ENCODE results near the gene IPPK. TPM values are rescaled to one million over a fixed set of nuclear protein-coding genes. Genes with fewer than 3 reads are reported as not detected.

Gene IPPK
- total and polyA plus RNA-seq, 3 donors from 2014 or later, result 21.0 to 25.0 (median 21.9) TPM

GRCh38 chr9:92680166-92681119, 10.5 kb upstream of the IPPK start:
- WGBS, 2 donors, result 74 to 82% methylated on average over 12 of the region's 12 CpGs
- Histone ChIP-seq H3K4me3 (no peak overlapping the region), H3K36me3 (ENCODE audit: low read depth, missing control alignments) (no peaks in the 10 kb centered on the region), H3K4me1 (no peaks in the 10 kb centered on the region), H3K9me3 (no peaks in the 10 kb centered on the region), H3K27me3 (no peaks in the 10 kb centered on the region), H3K27ac (no peak overlapping the region)
- no peak for TF ChIP-seq CTCF (IDR thresholded peaks at IDR 0.05)
- no peak for TF ChIP-seq POLR2A (IDR thresholded peaks at IDR 0.05)
- no peak for DNase-seq
- intact Hi-C loops (cut with DNase I; ENCODE audit: low total_unique reads), result no loop called here

GRCh38 chr9:92679413-92680165, 9.7 kb upstream of the IPPK start:
- TF ChIP-seq POLR2A (IDR thresholded peaks at IDR 0.05) (no peak), CTCF (IDR thresholded peaks at IDR 0.05) (no peak)
- no peak overlapping the region for H3K27ac ChIP-seq
- H3K36me3 ChIP-seq (ENCODE audit: low read depth, missing control alignments), result no peaks in the 10 kb centered on the region
- H3K27me3 ChIP-seq, result no peaks in the 10 kb centered on the region
- no peaks in the 10 kb centered on the region for H3K9me3 ChIP-seq
- no peak overlapping the region for H3K4me3 ChIP-seq
- no peak for DNase-seq
- 76 to 82% methylated on average over 14 of the region's 14 CpGs for WGBS, 2 donors
- H3K4me1 ChIP-seq, result no peaks in the 10 kb centered on the region
- intact Hi-C loops (cut with DNase I; ENCODE audit: low total_unique reads), result no loop called here

GRCh38 chr9:92671323-92671722, 1.4 kb upstream of the IPPK start:
- WGBS, 2 donors, result 62 to 84% methylated on average over 4 of the region's 4 CpGs
- peak; percentile 47 for DNase-seq

GRCh38 chr9:92669527-92669889, 423 bp downstream of the IPPK start:
- TF ChIP-seq POLR2A (IDR thresholded peaks at IDR 0.05) (no peak), CTCF (IDR thresholded peaks at IDR 0.05) (no peak)
- no peaks in the 10 kb centered on the region for H3K36me3 ChIP-seq (ENCODE audit: low read depth, missing control alignments)
- H3K4me3 ChIP-seq, result peak overlapping the region; percentile 82 to 93
- no peaks in the 10 kb centered on the region for H3K27me3 ChIP-seq
- DNase-seq, result no peak
- peak overlapping the region; percentile 52 to 83 for H3K27ac ChIP-seq
- WGBS, 2 donors, result 0 to 1% methylated on average over 16 to 29 of the region's 29 CpGs
- H3K9me3 ChIP-seq, result no peaks in the 10 kb centered on the region
- H3K4me1 ChIP-seq, result peaks cover 12% of the 10 kb centered on the region
- intact Hi-C loops (cut with DNase I; ENCODE audit: low total_unique reads), result no loop called here

More at GRCh38 chr9:92671323-92671722, 1.4 kb upstream of the IPPK start:
- no peaks in the 10 kb centered on the region for H3K36me3 ChIP-seq (ENCODE audit: low read depth, missing control alignments)
- H3K27me3 ChIP-seq, result no peaks in the 10 kb centered on the region
- peaks cover 12% of the 10 kb centered on the region for H3K4me1 ChIP-seq
- H3K27ac ChIP-seq, result no peak overlapping the region
- intact Hi-C loops (cut with DNase I; ENCODE audit: low total_unique reads), result no loop called here
- H3K9me3 ChIP-seq, result no peaks in the 10 kb centered on the region
- TF ChIP-seq POLR2A (IDR thresholded peaks at IDR 0.05), result no peak
- no peak for TF ChIP-seq CTCF (IDR thresholded peaks at IDR 0.05)
- peak overlapping the region in 1 of 2 donors; percentile 93 for H3K4me3 ChIP-seq

Data from testis (tissue), 3 donors.